Measurements from ENCODE around the gene CNTNAP2. TPM values are rescaled to one million over a fixed set of nuclear protein-coding genes. Genes with fewer than 3 reads are reported as not detected.

The CNTNAP2 gene
- total and polyA plus RNA-seq, 7 donors, result 0.60 to 2.4 (median 1.7) TPM

GRCh38 chr7:146700015-146700560, 583.5 kb downstream of the CNTNAP2 start:
- H3K9me3 ChIP-seq, result no peaks in the 10 kb centered on the region
- intact Hi-C loops (cut with DNase I), result no loop called here
- 83 to 89% methylated on average over 1 of the region's 1 CpG for WGBS, 2 donors
- no peaks in the 10 kb centered on the region for H3K27me3 ChIP-seq
- H3K4me1 ChIP-seq, result no peaks in the 10 kb centered on the region
- no peak overlapping the region for H3K27ac ChIP-seq
- DNase-seq, result no peak
- no peak overlapping the region for H3K4me3 ChIP-seq
- TF ChIP-seq EP300 (IDR thresholded peaks at IDR 0.05), result no peak
- no peak for TF ChIP-seq CTCF (IDR thresholded peaks at IDR 0.05)
- no peak for TF ChIP-seq POLR2AphosphoS5 (IDR thresholded peaks at IDR 0.05)
- TF ChIP-seq POLR2A (IDR thresholded peaks at IDR 0.05), result no peak
- no peaks in the 10 kb centered on the region for H3K36me3 ChIP-seq

GRCh38 chr7:146701166-146701565, 584.6 kb downstream of the CNTNAP2 start:
- Histone ChIP-seq H3K4me1 (no peaks in the 10 kb centered on the region), H3K27me3 (no peaks in the 10 kb centered on the region), H3K9me3 (peaks cover 0 to 3% (median 0%) of the 10 kb centered on the region in 4 donors), H3K27ac (no peak overlapping the region), H3K36me3 (no peaks in the 10 kb centered on the region), H3K4me3 (no peak overlapping the region)
- no peak for DNase-seq
- TF ChIP-seq POLR2A (IDR thresholded peaks at IDR 0.05), result no peak
- TF ChIP-seq CTCF (IDR thresholded peaks at IDR 0.05), result no peak
- TF ChIP-seq EP300 (IDR thresholded peaks at IDR 0.05), result no peak
- TF ChIP-seq POLR2AphosphoS5 (IDR thresholded peaks at IDR 0.05), result no peak
- intact Hi-C loops (cut with DNase I), result no loop called here
- WGBS, 2 donors, result 40 to 66% methylated on average over 3 of the region's 3 CpGs

GRCh38 chr7:146702898-146703297, 586.3 kb downstream of the CNTNAP2 start:
- no peak overlapping the region for H3K4me3 ChIP-seq
- no peaks in the 10 kb centered on the region for H3K36me3 ChIP-seq
- H3K9me3 ChIP-seq, result peaks cover 0 to 3% (median 0%) of the 10 kb centered on the region in 4 donors
- no peak overlapping the region for H3K27ac ChIP-seq
- TF ChIP-seq POLR2AphosphoS5 (IDR thresholded peaks at IDR 0.05) (no peak), EP300 (IDR thresholded peaks at IDR 0.05) (no peak), POLR2A (IDR thresholded peaks at IDR 0.05) (no peak), CTCF (IDR thresholded peaks at IDR 0.05) (no peak)
- WGBS, 2 donors, result 80 to 81% methylated on average over 1 of the region's 1 CpG
- no peaks in the 10 kb centered on the region for H3K4me1 ChIP-seq
- no peak for DNase-seq
- no peaks in the 10 kb centered on the region for H3K27me3 ChIP-seq
- intact Hi-C loops (cut with DNase I), result no loop called here

GRCh38 chr7:146709451-146710027, 592.9 kb downstream of the CNTNAP2 start:
- intact Hi-C loops (cut with DNase I), result no loop called here

More at GRCh38 chr7:146709451-146710027, 592.9 kb downstream of the CNTNAP2 start:
- Histone ChIP-seq H3K27ac (no peak overlapping the region), H3K36me3 (no peaks in the 10 kb centered on the region), H3K9me3 (peaks cover 0 to 3% (median 0%) of the 10 kb centered on the region in 4 donors), H3K4me3 (no peak overlapping the region), H3K4me1 (no peaks in the 10 kb centered on the region), H3K27me3 (no peaks in the 10 kb centered on the region)
- no peak for DNase-seq
- TF ChIP-seq POLR2A (IDR thresholded peaks at IDR 0.05) (no peak), EP300 (IDR thresholded peaks at IDR 0.05) (no peak), CTCF (IDR thresholded peaks at IDR 0.05) (no peak), POLR2AphosphoS5 (IDR thresholded peaks at IDR 0.05) (no peak)
- WGBS, 2 donors, result 52 to 60% methylated on average over 4 of the region's 4 CpGs
